Heart left ventricle (tissue), 13 donors: Measurements from ENCODE around the gene LOXHD1.

Experiments
- CTCF ChIP-seq, 12 donors: fragments of 200-600 bp; sonication (generic) in 4 of 12; IDR thresholded peaks; one replicate each; pipeline versions ENCODE4 v1.5.0 to v1.8.0; 2018 to 2022; ENCODE audit warnings: antibody characterized with exemption in 12 of 12, mild to moderate bottlenecking in 5 of 12
- POLR2A ChIP-seq, 2 donors: fragments of 450-650 bp; IDR thresholded peaks; one replicate each; pipeline ENCODE4 v1.6.1; 2017; ENCODE audit warnings: antibody characterized with exemption in 2 of 2, mild to moderate bottlenecking in 2 of 2, moderate library complexity in 2 of 2
- donor health status: ischemic (EF 13 %, LVEDD 7.1; RV severe dilation, severe dysfunction).
- donor health status: DM: no; HTN: yes; CAD: no.
- donor health status: DM: no; HTN: no; CAD: no.
- donor health status: ischemic (EF 25% LVEDD 6.9; RV normal size, moderate dysfunction).
- donor health status: ischemic (EF 25% LVEDD 5.7; RV mildly dilated, moderate dysfunction).
- donor health status: ischemic (EF 35%, LVEDD 5.7; RV mildly dilated, moderate dysfunction).
- donor health status: nonischemic (EF 11% LVEDD 7.7; RV severe dilation, severe dysfunction).
- donor health status: DM: yes; HTN: yes; CAD: no.
- donor health status: PGD.
- donor health status: ischemic (EF 29% LVEDD 5.4; RV normal size, mild dysfunction).
- donor health status: nonischemic (EF 23%, LVEDD 6.1; RV moderate dilation, normal function).

- TF ChIP-seq CTCF (IDR thresholded peaks at IDR 0.05) (no peak), POLR2A (IDR thresholded peaks at IDR 0.05) (no peak)
These were observed 23.0 kb upstream of the LOXHD1 start for GRCh38 chr18:46679846-46680598.
